ENCODE data around the gene FKTN.

FKTN gene

GRCh38 chr9:105678163-105678562 is 120.2 kb downstream of the FKTN start:
- no peak for DNase-seq (ENCODE audit: low spot score)
- TF ChIP-seq CTCF (IDR thresholded peaks at IDR 0.05; ENCODE audit: extremely low read depth, insufficient read depth, missing control alignments): no peak
- in situ Hi-C loops (cut with MboI; ENCODE audit: low pct_unique_long_range_greater_than_20kb, low sequenced_read_pairs, unreplicated experiment): no loop called here

- in situ Hi-C loops (cut with MboI; ENCODE audit: low pct_unique_long_range_greater_than_20kb, low sequenced_read_pairs, unreplicated experiment): no loop called here
- TF ChIP-seq CTCF (IDR thresholded peaks at IDR 0.05; ENCODE audit: extremely low read depth, insufficient read depth, missing control alignments): no peak
- DNase-seq (ENCODE audit: low spot score): no peak
These were observed 120.8 kb downstream of the FKTN start for GRCh38 chr9:105678781-105679180.

- in situ Hi-C loops (cut with MboI; ENCODE audit: low pct_unique_long_range_greater_than_20kb, low sequenced_read_pairs, unreplicated experiment): no loop called here
- no peak for TF ChIP-seq CTCF (IDR thresholded peaks at IDR 0.05; ENCODE audit: extremely low read depth, insufficient read depth, missing control alignments)
- no peak for DNase-seq (ENCODE audit: low spot score)
These were observed 121.5 kb downstream of the FKTN start for GRCh38 chr9:105679257-105680022.

GRCh38 chr9:105681313-105681712 is 123.4 kb downstream of the FKTN start:
- DNase-seq (ENCODE audit: low spot score): no peak
- TF ChIP-seq CTCF (IDR thresholded peaks at IDR 0.05; ENCODE audit: extremely low read depth, insufficient read depth, missing control alignments): no peak
- in situ Hi-C loops (cut with MboI; ENCODE audit: low pct_unique_long_range_greater_than_20kb, low sequenced_read_pairs, unreplicated experiment): no loop called here

- no peak for DNase-seq (ENCODE audit: low spot score)
- in situ Hi-C loops (cut with MboI; ENCODE audit: low pct_unique_long_range_greater_than_20kb, low sequenced_read_pairs, unreplicated experiment): no loop called here
- no peak for TF ChIP-seq CTCF (IDR thresholded peaks at IDR 0.05; ENCODE audit: extremely low read depth, insufficient read depth, missing control alignments)
These were observed 123.8 kb downstream of the FKTN start for GRCh38 chr9:105681724-105682123.

GRCh38 chr9:105683688-105684275 is 125.9 kb downstream of the FKTN start:
- no peak for TF ChIP-seq CTCF (IDR thresholded peaks at IDR 0.05; ENCODE audit: extremely low read depth, insufficient read depth, missing control alignments)
- DNase-seq (ENCODE audit: low spot score): no peak
- in situ Hi-C loops (cut with MboI; ENCODE audit: low pct_unique_long_range_greater_than_20kb, low sequenced_read_pairs, unreplicated experiment): no loop called here

Measured in GM13977 (cell line).